Panc1 (cell line): ENCODE results near the gene FGD4.

Source experiments
- POLR2AphosphoS5 ChIP-seq: IDR thresholded peaks from 2 replicates; pipeline ENCODE4 v1.6.1; 2012; ENCODE audit warnings: mild to moderate bottlenecking, low read depth, low read length, moderate library complexity
- SIN3A ChIP-seq: IDR thresholded peaks from 2 replicates; pipeline ENCODE4 v1.6.1; 2012; ENCODE audit warnings: low read depth, mild to moderate bottlenecking, low read length, moderate library complexity, borderline replicate concordance; ENCODE audit not compliant: insufficient read depth
- TF ChIP-seq, protein P1 (sequence below): fragments of 450-650 bp; IDR thresholded peaks from 2 replicates; pipeline ENCODE4 v1.5.1; 2017; ENCODE audit warnings: mild to moderate bottlenecking

DNA sequence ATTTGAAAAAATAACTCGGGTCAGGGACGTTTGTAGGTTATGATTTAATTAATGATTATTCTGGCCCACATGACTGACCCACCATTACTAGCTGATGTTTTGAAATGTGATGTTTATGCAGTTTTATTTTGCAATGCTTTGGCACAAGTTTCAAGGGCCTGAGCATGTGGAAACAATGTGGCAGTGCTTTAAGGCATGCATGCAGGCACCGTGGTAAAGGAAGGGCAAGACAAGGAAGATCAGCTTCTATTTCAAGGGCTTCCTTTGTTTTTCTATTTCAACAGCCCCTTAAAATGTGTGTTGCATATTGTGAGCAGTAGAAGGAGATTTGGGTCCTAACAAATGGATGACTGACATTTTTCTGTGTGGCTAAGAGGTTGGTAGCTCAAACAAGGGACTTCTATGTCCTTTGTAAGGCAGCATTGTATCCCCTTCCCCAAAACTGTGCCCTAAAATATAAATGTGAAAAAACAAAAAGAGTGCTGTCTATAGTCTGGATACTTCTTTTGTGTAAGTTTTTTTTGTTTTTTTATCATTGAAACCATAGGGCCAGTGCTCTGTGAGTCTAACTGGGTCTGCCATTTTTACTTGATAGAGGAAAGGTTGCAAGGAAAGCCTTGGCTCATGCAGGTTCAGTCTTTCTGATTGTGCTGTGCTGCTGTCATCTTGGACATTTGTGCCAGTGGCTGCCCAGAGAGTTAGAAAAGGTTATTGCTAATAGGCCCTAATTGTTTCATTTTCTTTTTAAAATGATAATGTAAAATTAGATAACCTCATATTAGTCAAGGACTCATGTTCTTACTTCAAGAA lies 103.5 kb downstream of the FGD4 start:
- TF ChIP-seq, protein P1, sequence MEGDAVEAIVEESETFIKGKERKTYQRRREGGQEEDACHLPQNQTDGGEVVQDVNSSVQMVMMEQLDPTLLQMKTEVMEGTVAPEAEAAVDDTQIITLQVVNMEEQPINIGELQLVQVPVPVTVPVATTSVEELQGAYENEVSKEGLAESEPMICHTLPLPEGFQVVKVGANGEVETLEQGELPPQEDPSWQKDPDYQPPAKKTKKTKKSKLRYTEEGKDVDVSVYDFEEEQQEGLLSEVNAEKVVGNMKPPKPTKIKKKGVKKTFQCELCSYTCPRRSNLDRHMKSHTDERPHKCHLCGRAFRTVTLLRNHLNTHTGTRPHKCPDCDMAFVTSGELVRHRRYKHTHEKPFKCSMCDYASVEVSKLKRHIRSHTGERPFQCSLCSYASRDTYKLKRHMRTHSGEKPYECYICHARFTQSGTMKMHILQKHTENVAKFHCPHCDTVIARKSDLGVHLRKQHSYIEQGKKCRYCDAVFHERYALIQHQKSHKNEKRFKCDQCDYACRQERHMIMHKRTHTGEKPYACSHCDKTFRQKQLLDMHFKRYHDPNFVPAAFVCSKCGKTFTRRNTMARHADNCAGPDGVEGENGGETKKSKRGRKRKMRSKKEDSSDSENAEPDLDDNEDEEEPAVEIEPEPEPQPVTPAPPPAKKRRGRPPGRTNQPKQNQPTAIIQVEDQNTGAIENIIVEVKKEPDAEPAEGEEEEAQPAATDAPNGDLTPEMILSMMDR = no peak
- no peak for TF ChIP-seq POLR2AphosphoS5
- TF ChIP-seq SIN3A = no peak
